Kidney (tissue), 14 donors: ENCODE results near the gene ATG12. TPM values are rescaled to one million over a fixed set of nuclear protein-coding genes. Genes with fewer than 3 reads are reported as not detected.

Source experiments
- DNase-seq, 5 donors: peaks; one replicate each; pipeline ENCODE4 v3.0.0-alpha.2; 2013 to 2020
- FAIRE-seq: peaks from 2 replicates; lab custom pipeline; 2012; peaks lifted over from hg19 to GRCh38; lab: Jason Lieb, UNC
- H3K27ac ChIP-seq, 2 donors: one replicate each; pipeline ENCODE4 v1.7.0; 2013; ENCODE audit warnings: low read depth in 2 of 2, low read length in 2 of 2, inconsistent platforms in 1 of 2
- H3K27me3 ChIP-seq: one replicate; pipeline ENCODE4 v1.7.1; 2013; ENCODE audit warnings: low read length, inconsistent platforms; ENCODE audit not compliant: control insufficient read depth, insufficient read depth
- H3K36me3 ChIP-seq, 3 donors: one replicate each; pipeline versions ENCODE4 v1.7.0 to v1.7.1; 2013; ENCODE audit warnings: low read length in 3 of 3, control low read depth in 1 of 3, inconsistent platforms in 1 of 3; ENCODE audit not compliant: insufficient read depth in 3 of 3, control insufficient read depth in 2 of 3
- H3K4me1 ChIP-seq, 3 donors: one replicate each; pipeline versions ENCODE4 v1.7.0 to v1.7.1; 2013; ENCODE audit warnings: low read length in 3 of 3, inconsistent platforms in 1 of 3, low read depth in 1 of 3; ENCODE audit not compliant: control insufficient read depth in 2 of 3, insufficient read depth in 2 of 3
- H3K4me3 ChIP-seq, 3 donors: one replicate each; pipeline versions ENCODE4 v1.7.0 to v1.8.1; 2013; ENCODE audit warnings: low read length in 3 of 3, control low read depth in 1 of 3, inconsistent platforms in 1 of 3
- H3K9ac ChIP-seq, 3 donors: one replicate each; pipeline versions ENCODE4 v1.7.0 to v1.7.1; 2013; ENCODE audit warnings: low read length in 3 of 3, control low read depth in 1 of 3, inconsistent platforms in 1 of 3
- H3K9me3 ChIP-seq, 3 donors: one replicate each; pipeline versions ENCODE4 v1.7.0 to v1.7.1; 2013; ENCODE audit warnings: low read length in 3 of 3, control low read depth in 1 of 3, inconsistent platforms in 1 of 3; ENCODE audit not compliant: control insufficient read depth in 2 of 3, insufficient read depth in 1 of 3
- CTCF ChIP-seq: IDR thresholded peaks from 3 replicates; pipeline ENCODE4 v1.5.1; 2012; ENCODE audit warnings: mild to moderate bottlenecking, moderate library complexity, borderline replicate concordance; ENCODE audit not compliant: insufficient read depth; ENCODE audit errors: extremely low read depth
- intact Hi-C: fragments of 100-400 bp; cut with DNase I; formaldehyde crosslinking; loops from one replicate; pipeline ENCODE4 v1.11.1; 2022
- polyA plus RNA-seq: library from polyadenylated mRNA; stranded (reverse); fragments of 350-450 nt; fragmentation: Illumina TruSeq; extraction: RNeasy Lipid Tissue Mini Kit (QIAGEN cat#74804); gene quantifications from one replicate; pipeline ENCODE4 v1.2.3, GENCODE V29; 2014; ENCODE audit warnings: low read depth, low replicate concordance; ENCODE audit not compliant: insufficient read depth
- total RNA-seq: library from RNA; stranded (reverse); fragmentation: NEBNext Ultra II Directional; extraction: Animal tissue kit (Norgen Biotek cat#: 25700); gene quantifications from one replicate; pipeline ENCODE4 v1.2.1, GENCODE V29; 2021
- donor health status: control.
- donor health status: control.
- donor health status: control.
- donor health status: control.
- donor health status: control.
- donor health status: DM: yes; HTN: yes; CAD: no.
- donor health status: Normal renal cell carcinoma (clear cell type).

ATG12 gene
- total and polyA plus RNA-seq, 2 donors from 2014 or later, result 26.3 to 30.1 TPM

DNA sequence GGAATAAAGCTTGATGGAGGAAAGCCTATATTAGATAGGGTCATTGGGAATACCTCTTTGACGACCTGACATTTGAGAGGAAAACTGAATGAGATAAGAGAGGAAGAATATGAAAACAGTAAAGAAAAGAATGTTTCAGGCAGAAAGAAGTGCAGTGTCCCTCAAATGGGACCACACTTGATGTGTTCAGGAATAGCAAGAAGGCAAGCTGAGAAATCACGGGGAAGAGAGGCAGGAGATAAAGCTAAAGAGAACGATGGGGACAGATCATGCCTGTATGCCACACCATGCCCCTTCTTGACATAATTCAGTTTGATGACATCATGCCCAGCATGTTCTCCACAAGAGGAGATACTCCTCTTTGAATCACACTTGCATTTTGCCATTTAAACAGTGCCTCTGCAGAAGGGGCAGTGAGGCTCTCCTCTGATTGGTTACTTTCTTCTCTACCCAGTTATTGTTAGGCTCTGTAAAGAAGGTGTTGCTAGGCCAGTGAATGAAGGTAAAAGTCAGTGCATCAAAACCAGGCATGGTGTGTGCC lies 8.0 kb upstream of the ATG12 start:
- FAIRE-seq (no peak), DNase-seq (no peak)
- Histone ChIP-seq H3K4me1 (peaks cover 4 to 12% (median 9%) of the 10 kb centered on the region in 3 donors), H3K27ac (no peak overlapping the region), H3K27me3 (no peaks in the 10 kb centered on the region), H3K4me3 (no peak overlapping the region), H3K9ac (no peak overlapping the region), H3K36me3 (no peaks in the 10 kb centered on the region), H3K9me3 (no peaks in the 10 kb centered on the region)
- intact Hi-C loops, result no loop called here
- no peak for TF ChIP-seq CTCF

GRCh38 chr5:115847290-115847689 lies 5.9 kb upstream of the ATG12 start:
- H3K4me1 ChIP-seq, result peaks cover 4 to 20% (median 16%) of the 10 kb centered on the region in 3 donors
- H3K36me3 ChIP-seq, result no peaks in the 10 kb centered on the region
- no peaks in the 10 kb centered on the region for H3K27me3 ChIP-seq
- no peaks in the 10 kb centered on the region for H3K9me3 ChIP-seq
- intact Hi-C loops, result no loop called here
- no peak overlapping the region for H3K27ac ChIP-seq
- FAIRE-seq, result no peak
- no peak for DNase-seq
- H3K4me3 ChIP-seq, result no peak overlapping the region
- H3K9ac ChIP-seq, result no peak overlapping the region
- TF ChIP-seq CTCF, result no peak

DNA sequence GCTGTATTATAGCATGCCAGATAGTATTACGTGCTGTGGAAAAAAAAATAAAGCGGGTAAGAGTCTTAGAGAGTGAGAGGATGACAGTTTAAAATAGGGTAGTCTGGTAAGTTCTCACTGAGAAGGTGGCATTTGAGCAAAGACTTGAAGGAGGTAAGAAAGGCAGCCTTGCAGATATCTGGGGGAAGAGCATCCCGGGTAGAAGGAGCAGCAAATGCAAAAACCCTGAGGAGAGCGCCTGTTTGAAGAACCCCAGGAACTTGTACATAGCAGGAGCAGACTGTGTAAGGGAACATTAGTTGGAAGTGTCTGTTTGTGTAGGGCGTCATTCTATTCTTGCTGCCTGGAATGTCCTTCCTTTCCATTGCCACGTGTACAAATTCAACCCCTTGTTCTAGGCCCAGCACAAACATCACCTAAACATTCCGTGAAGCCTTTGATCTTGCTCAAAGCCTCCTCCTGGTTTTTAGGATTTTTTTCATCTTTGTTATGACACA lies 3.0 kb upstream of the ATG12 start:
- no peak for DNase-seq
- no peak for TF ChIP-seq CTCF
- intact Hi-C loops, result no loop called here
- no peaks in the 10 kb centered on the region for H3K9me3 ChIP-seq
- H3K27me3 ChIP-seq, result no peaks in the 10 kb centered on the region
- H3K36me3 ChIP-seq, result no peaks in the 10 kb centered on the region
- peaks cover 0 to 16% (median 13%) of the 10 kb centered on the region in 3 donors for H3K4me1 ChIP-seq
- no peak overlapping the region for H3K27ac ChIP-seq
- no peak overlapping the region for H3K9ac ChIP-seq
- no peak for FAIRE-seq
- H3K4me3 ChIP-seq, result no peak overlapping the region
